ENCODE data around the gene DLAT.

GRCh38 chr11:112097734-112098528 is 72.7 kb downstream of the DLAT start:
- TF ChIP-seq CTCF (IDR thresholded peaks at IDR 0.05; ENCODE audit: insufficient read depth, low read depth, low read length) (no peak), EZH2 (IDR thresholded peaks at IDR 0.05; ENCODE audit: insufficient read depth, low read length) (no peak)

Measured in astrocyte (in vitro differentiated cells and primary cell).